HG02588 (cell line): ENCODE data around the gene RC3H1.
"Not testable (repeated sequence)": the region's sequence is repeated elsewhere in the genome, so short reads cannot be mapped to it uniquely, and the experiment has no call there.

Source experiments
- ATAC-seq: cut with Tn5 transposase; IDR thresholded peaks from one replicate; pipeline ENCODE4 v1.9.1; 2021; ENCODE audit warnings: mild to moderate bottlenecking, moderate library complexity; ENCODE audit not compliant: unreplicated experiment

RC3H1 gene, protein sequence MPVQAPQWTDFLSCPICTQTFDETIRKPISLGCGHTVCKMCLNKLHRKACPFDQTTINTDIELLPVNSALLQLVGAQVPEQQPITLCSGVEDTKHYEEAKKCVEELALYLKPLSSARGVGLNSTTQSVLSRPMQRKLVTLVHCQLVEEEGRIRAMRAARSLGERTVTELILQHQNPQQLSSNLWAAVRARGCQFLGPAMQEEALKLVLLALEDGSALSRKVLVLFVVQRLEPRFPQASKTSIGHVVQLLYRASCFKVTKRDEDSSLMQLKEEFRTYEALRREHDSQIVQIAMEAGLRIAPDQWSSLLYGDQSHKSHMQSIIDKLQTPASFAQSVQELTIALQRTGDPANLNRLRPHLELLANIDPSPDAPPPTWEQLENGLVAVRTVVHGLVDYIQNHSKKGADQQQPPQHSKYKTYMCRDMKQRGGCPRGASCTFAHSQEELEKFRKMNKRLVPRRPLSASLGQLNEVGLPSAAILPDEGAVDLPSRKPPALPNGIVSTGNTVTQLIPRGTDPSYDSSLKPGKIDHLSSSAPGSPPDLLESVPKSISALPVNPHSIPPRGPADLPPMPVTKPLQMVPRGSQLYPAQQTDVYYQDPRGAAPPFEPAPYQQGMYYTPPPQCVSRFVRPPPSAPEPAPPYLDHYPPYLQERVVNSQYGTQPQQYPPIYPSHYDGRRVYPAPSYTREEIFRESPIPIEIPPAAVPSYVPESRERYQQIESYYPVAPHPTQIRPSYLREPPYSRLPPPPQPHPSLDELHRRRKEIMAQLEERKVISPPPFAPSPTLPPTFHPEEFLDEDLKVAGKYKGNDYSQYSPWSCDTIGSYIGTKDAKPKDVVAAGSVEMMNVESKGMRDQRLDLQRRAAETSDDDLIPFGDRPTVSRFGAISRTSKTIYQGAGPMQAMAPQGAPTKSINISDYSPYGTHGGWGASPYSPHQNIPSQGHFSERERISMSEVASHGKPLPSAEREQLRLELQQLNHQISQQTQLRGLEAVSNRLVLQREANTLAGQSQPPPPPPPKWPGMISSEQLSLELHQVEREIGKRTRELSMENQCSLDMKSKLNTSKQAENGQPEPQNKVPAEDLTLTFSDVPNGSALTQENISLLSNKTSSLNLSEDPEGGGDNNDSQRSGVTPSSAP

DNA sequence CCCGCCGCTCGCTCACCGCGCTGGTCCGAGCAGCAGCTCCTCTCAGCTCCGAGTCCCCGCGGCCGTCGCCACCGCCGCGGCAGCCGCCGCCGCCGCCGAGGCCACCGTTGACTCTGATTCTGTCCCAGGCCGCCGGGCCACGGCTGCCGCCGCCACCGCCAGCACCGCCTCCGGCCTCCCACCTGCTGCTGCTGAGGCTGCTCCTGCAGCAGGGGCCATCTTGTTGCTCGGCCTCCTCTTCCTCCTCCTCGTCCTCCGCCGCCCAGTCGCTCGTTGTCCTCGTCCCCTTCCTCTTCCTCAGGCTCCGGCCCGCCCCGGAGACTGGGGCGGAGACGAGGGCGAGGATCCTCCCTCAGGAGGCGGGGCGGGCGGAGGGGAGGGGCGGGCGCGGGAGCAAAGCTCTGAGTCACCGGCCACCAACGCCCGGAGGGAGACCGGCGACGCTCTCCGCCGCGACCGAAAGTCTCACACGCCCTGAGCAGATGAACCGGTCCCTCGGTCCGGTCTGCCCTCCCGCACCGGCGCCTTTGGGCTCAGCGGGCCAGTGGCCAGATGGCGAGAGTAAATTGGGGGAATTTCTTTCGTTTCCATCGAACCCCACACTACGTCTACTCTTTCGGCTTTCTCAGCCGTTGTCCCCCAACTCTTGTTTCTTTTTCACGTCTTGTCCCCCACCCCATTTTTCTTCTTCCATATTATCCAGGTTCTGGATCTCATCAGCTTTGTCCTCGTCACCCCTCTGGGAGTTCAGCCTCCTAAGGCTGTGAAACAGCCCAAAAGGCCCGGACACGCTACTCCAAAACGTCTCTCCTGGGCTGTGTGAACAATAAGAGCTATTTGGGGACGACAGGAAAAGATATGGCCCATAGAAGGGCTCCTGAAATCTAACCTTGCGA lies at the start of gene RC3H1:
Gene RC3H1, minus strand, starts transcription at position 278 of the 896 bp plus-strand sequence. CDS start 29,372 bp downstream, outside the sequence.
- peak; percentile 90 for ATAC-seq

DNA sequence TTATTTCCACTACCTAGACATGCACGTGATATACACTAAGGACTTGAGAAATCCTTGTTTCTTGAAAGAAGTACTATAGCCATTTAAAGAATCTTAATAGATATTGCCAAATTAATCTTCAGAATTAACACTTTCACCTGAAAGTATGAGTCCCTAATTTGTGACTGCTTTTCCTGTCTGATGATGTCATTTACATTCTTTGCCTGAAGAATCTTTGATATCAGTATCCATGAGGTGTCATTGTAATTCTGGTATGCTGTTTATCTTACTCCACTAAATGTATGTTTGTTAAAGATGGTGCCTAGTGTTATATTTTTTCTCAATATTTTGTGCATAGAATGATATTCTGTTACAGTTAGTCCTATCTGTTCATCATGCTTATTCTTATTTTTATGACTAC lies 48.5 kb upstream of the RC3H1 start:
- no peak for ATAC-seq

GRCh38 chr1:174068000-174068399 lies 45.8 kb upstream of the RC3H1 start:
- no peak for ATAC-seq

DNA sequence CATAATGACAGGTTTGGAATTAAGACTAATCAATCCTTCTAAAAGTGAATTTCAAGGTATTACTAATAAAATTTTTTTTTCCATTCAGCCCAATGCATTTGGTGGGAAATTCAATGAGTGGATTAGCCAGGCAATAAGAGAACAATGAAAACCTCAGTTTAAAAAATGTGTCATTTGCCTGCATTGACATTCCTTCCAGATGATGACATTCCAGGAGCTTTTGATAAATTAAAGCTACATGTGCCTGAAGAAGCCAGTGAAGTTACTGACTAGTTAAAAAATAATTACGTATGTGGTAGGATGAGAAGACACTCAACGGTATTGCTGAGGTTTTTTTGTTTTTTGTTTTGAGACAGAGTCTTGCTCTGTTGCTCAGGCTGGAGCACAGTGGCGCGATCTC lies 37.9 kb upstream of the RC3H1 start:
- no peak for ATAC-seq

DNA sequence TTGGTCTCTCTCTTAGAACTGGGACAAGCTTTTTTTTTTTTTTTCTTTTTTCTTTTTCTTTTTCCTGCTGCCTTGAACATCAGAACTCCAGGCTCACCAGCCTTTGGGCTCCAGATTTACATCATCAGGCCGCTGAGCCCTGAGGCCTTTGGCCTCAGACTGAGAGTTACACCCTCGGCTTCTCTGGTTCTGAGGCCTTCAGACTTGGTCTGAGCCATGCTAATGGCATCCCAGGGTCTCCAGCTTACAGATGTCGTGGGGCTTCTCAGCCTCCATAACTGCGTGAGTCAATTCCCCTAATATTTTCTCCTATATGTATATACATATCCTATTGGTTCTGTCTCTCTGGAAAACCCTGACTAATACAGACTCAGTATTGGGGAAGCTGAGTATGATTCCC lies 36.5 kb upstream of the RC3H1 start:
- no peak for ATAC-seq

DNA sequence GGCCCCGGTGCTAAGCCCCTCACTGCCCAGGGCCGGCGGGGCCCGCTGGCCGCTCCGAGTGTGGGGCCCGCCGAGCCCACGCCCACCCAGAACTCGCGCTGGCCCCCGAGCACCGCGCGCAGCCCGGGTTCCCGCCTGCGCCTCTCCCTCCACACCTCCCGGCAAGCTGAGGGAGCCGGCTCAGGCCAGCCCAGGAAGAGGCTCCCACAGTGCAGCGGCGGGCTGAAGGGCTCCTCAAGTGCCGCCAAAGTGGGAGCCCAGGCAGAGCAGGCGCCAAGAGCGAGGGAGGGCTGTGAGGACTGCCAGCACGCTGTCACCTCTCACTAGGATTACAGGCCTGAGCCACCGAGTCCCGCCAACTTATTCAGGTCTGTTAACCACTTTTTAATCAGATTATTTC lies 34.5 kb upstream of the RC3H1 start:
- ATAC-seq = not testable (repeated sequence)

GRCh38 chr1:174055797-174056196 lies 33.6 kb upstream of the RC3H1 start:
- ATAC-seq = not testable (repeated sequence)

DNA sequence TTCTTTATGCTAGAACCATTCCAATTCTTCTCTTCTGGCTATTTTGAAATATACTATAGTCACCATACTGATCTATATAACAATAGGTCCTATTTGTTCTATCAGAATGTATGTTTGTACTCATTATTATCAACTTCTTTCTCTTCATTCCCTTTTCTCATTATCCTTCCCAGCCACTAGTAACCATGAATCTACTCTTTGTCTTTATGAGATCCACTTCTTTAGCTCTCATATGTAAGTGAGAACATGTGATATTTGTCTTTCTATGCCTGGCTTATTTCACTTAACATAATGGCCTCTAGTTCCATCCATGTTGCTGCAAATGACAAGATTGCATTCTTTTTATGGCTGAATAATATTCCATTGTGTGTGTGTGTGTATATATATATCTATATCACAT lies 31.7 kb upstream of the RC3H1 start:
- no peak for ATAC-seq

GRCh38 chr1:174052621-174053020 lies 30.5 kb upstream of the RC3H1 start:
- no peak for ATAC-seq

GRCh38 chr1:174051956-174052355 lies 29.8 kb upstream of the RC3H1 start:
- ATAC-seq = no peak

DNA sequence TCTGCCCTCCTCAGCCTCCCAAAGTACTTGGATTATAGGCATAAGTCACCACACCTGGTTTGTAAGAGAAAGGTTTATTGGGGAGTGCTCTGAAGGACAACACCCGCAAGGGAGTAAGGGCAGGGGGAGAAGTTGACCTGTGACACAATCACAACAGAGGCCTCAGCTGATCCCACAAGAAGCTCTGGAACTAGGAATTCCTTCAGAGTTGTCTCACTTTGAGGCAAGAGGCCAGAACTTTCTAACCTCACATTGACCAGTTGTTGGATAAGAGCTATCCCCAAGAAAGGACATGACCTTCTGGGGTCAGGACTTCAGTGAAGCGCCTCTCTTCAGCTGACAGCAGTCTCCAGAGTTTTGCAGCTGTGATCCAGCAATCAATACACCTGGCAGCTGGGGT lies 27.4 kb upstream of the RC3H1 start:
- no peak for ATAC-seq

DNA sequence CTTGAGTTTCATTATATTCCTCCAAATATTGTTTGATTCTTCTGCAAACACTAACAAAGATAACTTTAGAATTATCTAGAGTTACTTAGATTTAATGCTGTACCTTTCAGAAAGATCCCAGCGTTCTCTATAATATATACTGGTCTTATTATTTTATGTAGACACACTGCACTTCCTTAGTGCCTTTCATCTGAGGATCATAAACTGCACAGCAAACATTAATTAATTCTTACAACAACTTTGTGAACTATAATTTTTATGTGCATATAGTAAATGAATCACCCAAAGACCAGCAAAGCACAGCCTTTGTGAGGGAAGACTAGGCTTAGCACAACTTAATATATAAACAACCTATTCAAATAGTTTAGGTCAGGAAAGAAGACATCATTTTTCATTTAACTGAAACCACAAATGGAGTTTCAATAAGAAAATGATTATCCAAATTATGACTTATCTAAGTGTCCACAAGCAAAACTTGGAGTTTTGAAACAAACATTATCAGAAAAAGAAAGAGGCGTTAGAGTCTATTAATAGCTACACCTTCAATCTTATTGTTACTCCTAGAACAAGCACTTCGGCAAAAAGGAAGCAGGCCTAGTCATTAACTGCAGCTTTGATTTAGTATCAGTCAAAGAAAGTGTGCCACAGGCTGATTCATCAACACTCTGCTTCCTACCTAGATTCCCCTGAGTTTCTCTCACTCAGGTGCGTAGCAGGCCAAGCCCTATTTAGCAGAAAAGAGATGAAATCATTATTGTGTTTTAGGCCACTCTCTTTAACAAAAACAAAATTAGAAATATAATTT lies 22.5 kb upstream of the RC3H1 start:
- no peak for ATAC-seq

DNA sequence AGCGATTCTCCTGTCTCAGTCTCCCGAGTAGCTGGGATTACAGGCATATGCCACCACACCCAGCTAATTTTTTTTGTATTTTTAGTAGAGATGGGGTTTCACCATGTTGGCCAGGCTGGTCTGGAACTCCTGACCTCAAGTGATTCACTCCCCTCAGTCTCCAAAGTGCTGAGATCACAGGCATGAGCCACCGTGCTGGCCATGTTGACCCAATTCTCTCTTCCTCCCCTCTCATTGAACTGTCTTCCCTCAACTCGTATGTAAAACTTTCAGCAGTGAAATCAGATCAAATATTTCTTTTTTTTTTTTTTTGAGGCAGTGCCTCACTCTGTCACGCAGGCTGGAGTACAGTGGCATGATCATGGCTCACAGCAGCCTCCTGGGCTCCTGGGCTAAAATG lies 20.4 kb upstream of the RC3H1 start:
- not testable (repeated sequence) for ATAC-seq

- ATAC-seq = no peak
Measured at GRCh38 chr1:174041369-174041768, 19.2 kb upstream of the RC3H1 start.

GRCh38 chr1:174040387-174040786 lies 18.2 kb upstream of the RC3H1 start:
- ATAC-seq = no peak

- no peak for ATAC-seq
Measured at GRCh38 chr1:174039027-174039426, 16.9 kb upstream of the RC3H1 start.

DNA sequence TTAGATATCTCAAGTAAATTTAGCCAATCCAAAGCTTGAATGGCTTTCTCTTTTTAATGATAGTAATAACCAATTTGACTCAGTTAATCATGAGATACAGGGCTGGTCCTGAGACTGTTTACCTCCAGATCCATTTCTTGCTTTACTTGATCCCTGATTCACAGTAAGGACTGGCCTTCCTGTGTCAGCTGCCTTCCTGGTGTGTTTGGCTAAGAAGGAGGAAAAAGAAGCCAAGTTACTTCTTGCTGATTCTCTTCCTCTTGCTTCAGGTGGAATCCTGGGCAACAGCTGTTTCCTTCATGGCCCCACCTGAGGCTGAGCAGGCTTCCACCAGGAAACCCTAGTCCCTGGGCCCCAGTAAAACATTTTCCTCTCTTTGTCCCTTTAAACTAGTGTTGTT lies 14.6 kb upstream of the RC3H1 start:
- ATAC-seq = no peak

DNA sequence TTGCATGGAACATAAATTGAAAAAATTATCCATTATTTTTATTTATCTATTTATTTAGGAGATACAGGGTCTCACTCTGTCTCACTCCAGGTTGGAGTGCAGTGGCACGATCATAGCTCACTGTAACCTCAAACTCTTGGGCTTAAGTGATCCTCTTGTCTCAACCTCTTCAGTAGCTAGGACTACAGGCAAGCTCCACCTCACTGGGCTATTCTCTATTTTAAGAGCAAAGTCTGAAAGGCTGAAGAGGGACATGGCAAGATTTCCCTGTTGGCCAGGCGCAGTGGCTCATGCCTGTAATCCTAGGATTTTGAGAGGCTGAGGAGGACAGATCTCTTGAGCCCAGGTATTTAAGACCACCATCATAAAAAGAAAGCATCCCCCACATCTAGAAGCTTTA lies 14.0 kb upstream of the RC3H1 start:
- ATAC-seq = no peak

DNA sequence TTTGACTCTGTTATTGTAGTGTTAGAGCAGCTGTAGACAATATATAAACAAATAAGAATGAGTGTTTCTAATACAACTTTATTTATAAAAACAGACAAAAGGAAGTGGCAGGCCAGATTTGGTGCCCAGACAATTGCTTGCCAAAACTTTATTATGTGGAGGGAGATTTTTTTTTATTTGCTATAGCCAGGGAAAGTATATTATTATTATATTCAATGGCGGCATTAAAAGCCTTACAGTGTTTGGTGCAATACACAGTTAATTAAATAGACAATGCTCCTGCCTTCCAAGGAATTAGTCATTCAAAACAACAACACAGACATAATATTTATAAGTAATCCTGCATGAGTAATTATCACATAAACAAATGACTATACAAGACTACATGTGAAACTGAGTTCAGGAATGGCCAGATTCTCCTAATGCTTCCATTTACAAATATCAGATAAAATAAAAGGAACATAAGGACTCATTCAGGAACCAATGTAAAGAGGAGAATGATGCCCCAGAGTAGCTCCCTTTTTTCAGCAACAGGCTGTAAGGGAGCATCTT lies 10.6 kb upstream of the RC3H1 start:
- ATAC-seq = no peak
